Endothelial cell of umbilical vein (primary cell): ENCODE results near the gene IFT88. TPM values are rescaled to one million over a fixed set of nuclear protein-coding genes. Genes with fewer than 3 reads are reported as not detected.

ENCODE experiments used
- BruUV-seq: library from RNA; stranded (reverse); fragments of 400-500 nt; replicated peaks from 2 replicates; lab custom pipeline; 2021; lab: Mats Ljungman, UMichigan
- CTCF ChIA-PET: fragments of 300-600, 350-600 bp; sonication (Branson Sonifier 250); formaldehyde crosslinking; loops from one replicate; lab custom pipeline; 2021; ENCODE audit warnings: antibody characterized with exemption, inconsistent platforms; lab: Charles Lee
- POLR2A ChIA-PET: fragments of 300-600, 350-600 bp; sonication (Branson Sonifier 250); formaldehyde crosslinking; loops from one replicate; lab custom pipeline; 2021; ENCODE audit warnings: antibody characterized with exemption, inconsistent platforms; lab: Charles Lee
- DNase-seq: peaks from one replicate; pipeline ENCODE4 v3.0.0-alpha.2; 2011; ENCODE audit warnings: low read depth, low spot score
- FAIRE-seq: peaks from 2 replicates; lab custom pipeline; 2011; peaks lifted over from hg19 to GRCh38; lab: Jason Lieb, UNC
- H2AFZ ChIP-seq: 2 replicates; pipeline ENCODE4 v1.6.0; 2012; ENCODE audit warnings: low read depth, low read length, control low read depth, inconsistent platforms
- H3K27ac ChIP-seq: 2 replicates; pipeline ENCODE4 v1.5.1; 2011; ENCODE audit warnings: low read depth, mild to moderate bottlenecking, control low read depth, low read length, moderate library complexity; ENCODE audit not compliant: insufficient read depth
- H3K27me3 ChIP-seq, 2 experiments: 2 replicates each; pipeline versions ENCODE4 v1.6.0 to v1.6.1; 2011; ENCODE audit warnings: low read length in 2 of 2, mixed read lengths in 1 of 2; ENCODE audit not compliant: control insufficient read depth in 2 of 2, insufficient read depth in 2 of 2
- H3K36me3 ChIP-seq, 2 experiments: 2 replicates in 1 of 2; 3 replicates in 1 of 2; pipeline ENCODE4 v1.5.1; 2011; ENCODE audit warnings: low read length in 2 of 2, mild to moderate bottlenecking in 1 of 2, moderate library complexity in 1 of 2; ENCODE audit not compliant: control insufficient read depth in 2 of 2, insufficient read depth in 2 of 2; ENCODE audit errors: extremely low read depth in 1 of 2
- H3K4me1 ChIP-seq: 3 replicates; pipeline ENCODE4 v1.5.1; 2011; ENCODE audit warnings: mild to moderate bottlenecking, low read length; ENCODE audit not compliant: control insufficient read depth, insufficient read depth; ENCODE audit errors: extremely low read depth
- H3K4me2 ChIP-seq: 2 replicates; pipeline ENCODE4 v1.6.1; 2011; ENCODE audit warnings: low read length, control low read depth, mixed read lengths; ENCODE audit not compliant: insufficient read depth
- H3K4me3 ChIP-seq, 3 experiments: fragments of 200-600 bp in 1 of 3; sonication (generic), shearing (Covaris generic) in 1 of 3; replicated peaks in 1 of 3; 2 replicates each; pipeline ENCODE4 v1.5.1; 2011 to 2016; ENCODE audit warnings: control low read depth in 3 of 3, low read length in 3 of 3, mild to moderate bottlenecking in 2 of 3, inconsistent platforms in 1 of 3, low read depth in 1 of 3, moderate library complexity in 1 of 3; ENCODE audit not compliant: insufficient read depth in 1 of 3
- H3K79me2 ChIP-seq: 2 replicates; pipeline ENCODE4 v1.6.0; 2012; ENCODE audit warnings: low read length, inconsistent platforms; ENCODE audit not compliant: control insufficient read depth, insufficient read depth
- H3K9ac ChIP-seq: replicated peaks from 2 replicates; pipeline ENCODE3; 2011; ENCODE audit warnings: low read length, control low read depth; ENCODE audit not compliant: insufficient read depth; ENCODE audit errors: extremely low read depth
- H3K9me1 ChIP-seq: replicated peaks from 3 replicates; pipeline ENCODE4 v1.6.0; 2011; ENCODE audit warnings: mild to moderate bottlenecking, low read length; ENCODE audit not compliant: control insufficient read depth, insufficient read depth; ENCODE audit errors: extremely low read depth
- H3K9me3 ChIP-seq: replicated peaks from 2 replicates; pipeline ENCODE4 v1.5.1; 2012; ENCODE audit warnings: low read length, inconsistent platforms; ENCODE audit not compliant: control insufficient read depth, insufficient read depth
- H4K20me1 ChIP-seq: replicated peaks from 2 replicates; pipeline ENCODE3; 2011; ENCODE audit warnings: mild to moderate bottlenecking, low read length; ENCODE audit not compliant: control insufficient read depth, insufficient read depth; ENCODE audit errors: extremely low read depth
- CTCF ChIP-seq, 2 donors: IDR thresholded peaks; 1 replicate in 1 of 2; 2 replicates in 1 of 2; pipeline ENCODE4 v1.5.1; 2011; ENCODE audit warnings: low read length in 2 of 2, mild to moderate bottlenecking in 2 of 2, moderate library complexity in 2 of 2, control low read depth in 1 of 2, inconsistent platforms in 1 of 2, low read depth in 1 of 2; ENCODE audit not compliant: insufficient read depth in 1 of 2; ENCODE audit errors: extremely low read depth in 1 of 2
- EZH2 ChIP-seq: IDR thresholded peaks from 2 replicates; pipeline ENCODE4 v1.6.1; 2012; ENCODE audit warnings: borderline replicate concordance, low read depth, mild to moderate bottlenecking, moderate library complexity, low read length, inconsistent platforms; ENCODE audit not compliant: severe bottlenecking
- FOS ChIP-seq: IDR thresholded peaks from 2 replicates; pipeline ENCODE4 v1.6.1; 2011; ENCODE audit warnings: mild to moderate bottlenecking, low read length, moderate library complexity, borderline replicate concordance; ENCODE audit not compliant: insufficient read depth
- GATA2 ChIP-seq: IDR thresholded peaks from 2 replicates; pipeline ENCODE4 v1.7.0; 2011; ENCODE audit warnings: low read depth, mild to moderate bottlenecking, moderate library complexity, mixed read lengths, low read length; ENCODE audit not compliant: insufficient read length, insufficient read depth
- JUN ChIP-seq: IDR thresholded peaks from 2 replicates; pipeline ENCODE4 v1.6.1; 2011; ENCODE audit warnings: borderline replicate concordance, low read depth; ENCODE audit not compliant: insufficient read length, insufficient read depth
- MYC ChIP-seq: IDR thresholded peaks from one replicate; pipeline ENCODE4 v1.6.1; 2011; ENCODE audit warnings: mild to moderate bottlenecking, low read depth, low read length
- POLR2A ChIP-seq: IDR thresholded peaks from 2 replicates; pipeline ENCODE4 v1.6.1; 2012; ENCODE audit warnings: low read depth, mild to moderate bottlenecking, control low read depth, low read length
- POLR2AphosphoS5 ChIP-seq: IDR thresholded peaks from 2 replicates; pipeline ENCODE4 v1.6.1; 2012; ENCODE audit warnings: low read depth, mild to moderate bottlenecking, control low read depth, low read length, moderate library complexity; ENCODE audit not compliant: insufficient read depth
- dilution Hi-C: fragments of 300-500 bp; cut with MboI; formaldehyde crosslinking; loops from one replicate; pipeline ENCODE4 v1.15.0; 2019; ENCODE audit warnings: low sequenced_read_pairs; ENCODE audit not compliant: extremely low pct_ligation_motif_present
- intact Hi-C: fragments of 100-400 bp; cut with micrococcal nuclease; formaldehyde crosslinking; loops from one replicate; pipeline ENCODE4 v1.10.0; 2022
- polyA plus RNA-seq, 4 experiments: library from polyadenylated mRNA; depleted of rRNA in 3 of 4; stranded (reverse) in 3 of 4; unstranded in 1 of 4; fragments of >200 nt; gene quantifications; 2 replicates each; pipeline versions ENCODE4 v1.2.1 to v1.2.3, GENCODE V29; 2011 to 2012; ENCODE audit warnings: missing spikeins in 1 of 4
- total RNA-seq: library from RNA; stranded (reverse); gene quantifications from 2 replicates; pipeline ENCODE4 v1.2.3, GENCODE V29; 2021
- TF ChIP-seq, protein P1 (sequence below): IDR thresholded peaks from 2 replicates; pipeline ENCODE4 v1.6.1; 2011; ENCODE audit not compliant: insufficient read depth, insufficient read length

IFT88 gene
- total and polyA plus RNA-seq, 2 donors (not counting 3 experiments of a cell fraction or from before 2014, with no cell fraction given): 2.4 to 9.1 TPM

DNA sequence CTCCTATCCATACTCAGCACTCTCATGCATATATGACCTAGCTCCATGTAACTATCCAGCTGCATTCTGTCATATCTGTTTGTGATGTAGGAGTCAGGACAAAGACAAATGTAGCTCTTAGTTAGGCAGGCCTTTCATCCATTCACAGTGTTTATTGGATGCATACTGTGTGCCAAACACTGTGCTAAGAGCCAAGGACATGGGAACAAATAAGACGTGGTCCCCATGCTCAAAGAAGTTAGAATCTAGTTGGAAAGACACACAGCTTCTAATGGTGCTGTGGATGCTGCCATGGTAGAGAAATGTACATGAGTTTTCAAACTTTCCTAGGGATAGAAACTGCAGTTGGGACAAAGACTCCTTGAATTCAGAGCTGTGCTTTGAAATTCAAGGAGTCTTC is 104.8 kb downstream of the IFT88 start:
- H3K9me1 ChIP-seq: no peaks in the 10 kb centered on the region
- no peaks in the 10 kb centered on the region for H4K20me1 ChIP-seq
- DNase-seq: no peak
- H3K4me2 ChIP-seq: no peak overlapping the region
- H3K4me1 ChIP-seq: no peaks in the 10 kb centered on the region
- peak; percentile 40 for FAIRE-seq
- no peaks in the 10 kb centered on the region for H3K79me2 ChIP-seq
- ChIA-PET CTCF (interaction anchor here (0.9 to 1.7 kb wide), 3 partner anchors 9 to 146 kb away, joined by 3 to 5 read pairs (median 3); partner anchors contain the start of gene CRYL1), POLR2A (no interaction called here)
- BruUV-seq: no TSS peak
- no peak overlapping the region for H2AFZ ChIP-seq
- no peaks in the 10 kb centered on the region for H3K9me3 ChIP-seq
- intact Hi-C loops: no loop called here
- no peaks in the 10 kb centered on the region for H3K36me3 ChIP-seq
- dilution Hi-C loops: no loop called here
- H3K4me3 ChIP-seq: no peak overlapping the region
- no peak overlapping the region for H3K27ac ChIP-seq
- no peak overlapping the region for H3K9ac ChIP-seq
- H3K27me3 ChIP-seq: no peaks in the 10 kb centered on the region
- TF ChIP-seq POLR2AphosphoS5: no peak
- no peak for TF ChIP-seq EZH2
- no peak for TF ChIP-seq JUN
- TF ChIP-seq FOS: no peak
- TF ChIP-seq POLR2A: no peak
- TF ChIP-seq MYC: no peak
- TF ChIP-seq CTCF (IDR thresholded peaks at IDR 0.05; ENCODE audit: extremely low read depth in 1 of 2, insufficient read depth in 1 of 2, low read depth in 1 of 2, low read length in 2 of 2): no peak
- TF ChIP-seq, protein P1, sequence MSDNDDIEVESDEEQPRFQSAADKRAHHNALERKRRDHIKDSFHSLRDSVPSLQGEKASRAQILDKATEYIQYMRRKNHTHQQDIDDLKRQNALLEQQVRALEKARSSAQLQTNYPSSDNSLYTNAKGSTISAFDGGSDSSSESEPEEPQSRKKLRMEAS: no peak
- TF ChIP-seq GATA2: no peak
